ENCODE results near the gene ATXN1L. TPM values are rescaled to one million over a fixed set of nuclear protein-coding genes. Genes with fewer than 3 reads are reported as not detected.
"Not testable (repeated sequence)": the region's sequence is repeated elsewhere in the genome, so short reads cannot be mapped to it uniquely, and the experiment has no call there.

ATXN1L gene
- total RNA-seq, 1 experiment from 2014 or later, result 44.8 TPM

DNA sequence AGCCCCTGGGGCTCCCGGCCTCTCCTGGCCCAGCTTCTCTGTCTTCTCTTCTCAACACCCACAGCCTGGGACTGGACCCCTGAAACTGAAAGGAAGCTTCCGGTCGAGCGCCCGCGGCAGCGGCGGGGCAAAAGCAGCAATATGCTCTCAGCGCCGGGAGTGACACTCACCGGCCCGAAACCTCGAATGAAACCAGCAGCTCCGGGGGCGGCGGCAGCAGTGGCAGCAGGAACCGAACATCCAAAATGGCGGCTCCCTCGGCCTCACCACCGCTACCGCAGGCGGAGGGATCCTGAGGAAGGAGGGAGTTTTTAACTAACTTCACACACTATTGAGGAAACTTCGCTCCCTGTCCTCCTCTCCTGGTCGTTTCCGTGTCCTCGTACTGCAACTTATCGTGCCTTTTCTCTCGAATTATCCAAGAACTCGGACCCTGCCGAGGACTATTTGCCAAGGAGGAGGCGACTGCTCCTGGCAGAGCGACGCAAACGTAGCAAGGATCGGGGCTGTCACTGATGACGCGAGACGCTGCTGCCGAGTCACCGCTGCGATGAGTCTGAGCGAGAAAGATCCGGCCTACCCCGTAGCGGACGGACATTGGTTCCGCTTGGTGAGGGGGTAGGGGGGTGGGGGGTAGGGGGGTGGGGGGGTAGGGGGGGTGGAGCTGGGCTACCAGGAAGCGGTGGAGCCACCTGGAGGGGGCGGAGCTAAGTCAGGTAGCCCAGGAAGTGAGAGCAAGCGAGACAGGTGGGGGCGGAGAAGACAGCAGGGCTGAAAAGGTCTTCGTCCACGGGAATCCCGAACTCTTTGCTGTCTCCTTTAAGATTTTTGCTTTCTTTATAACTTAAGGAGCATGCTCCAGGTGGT, 37.0 kb upstream of the ATXN1L start, which contains the start of gene AP1G1:
TSS of gene AP1G1 (minus strand) at position 242 of the 867 bp plus-strand sequence. CDS start 19,355 bp downstream, outside the sequence.
- BruUV-seq (replicated peaks), result TSS peak; percentile 50
- peak within 1 kb of the TSS; percentile 83 for H3K4me3 ChIP-seq (ENCODE audit: low read depth, low read length)
- no peaks in the 10 kb centered on the region; the same call in 1 of the 2 replicates for H3K36me3 ChIP-seq (ENCODE audit: control insufficient read depth, insufficient read depth, low read length)
- intact Hi-C loops (cut with micrococcal nuclease; ENCODE audit: unreplicated experiment), result loop anchor here (1.0 to 10.0 kb wide), 4 partner anchors 37 to 156 kb away; partner anchors contain the start of gene IST1
- H3K4me1 ChIP-seq, result 0 out of 2 replicates have a peak, but pooled peaks cover 16% of the 10 kb centered on the region
- no peaks in the 10 kb centered on the region for H3K9me3 Mint-ChIP-seq (ENCODE audit: unreplicated experiment)
- no peaks in the 10 kb centered on the region for H3K27me3 Mint-ChIP-seq (ENCODE audit: insufficient read depth, unreplicated experiment)
- TF ChIP-seq CTCF (IDR thresholded peaks at IDR 0.05; ENCODE audit: insufficient read depth in 1 of 2, low read depth in 1 of 2, low read length in 1 of 2, severe bottlenecking in 1 of 2, unreplicated experiment in 1 of 2), result no peak
- POLR2A ChIA-PET, result interaction anchor here (0.6 to 1.6 kb wide), 12 partner anchors 14 to 285 kb away, joined by 3 to 9 read pairs (median 4); partner anchors contain the start of genes DHX38 and TXNL4B
- DNase-seq, result peak; percentile 97 to 99
- H3K36me3 Mint-ChIP-seq (ENCODE audit: insufficient read depth, unreplicated experiment), result peaks cover 36% of the 10 kb centered on the region
- H3K27ac Mint-ChIP-seq (ENCODE audit: unreplicated experiment), result peak within 1 kb of the TSS; percentile 97
- no peaks in the 10 kb centered on the region for H3K9me3 ChIP-seq
- no peaks in the 10 kb centered on the region for H3K27me3 ChIP-seq (replicated peaks; ENCODE audit: control insufficient read depth, insufficient read depth, low read length)
- H3K4me3 Mint-ChIP-seq (ENCODE audit: unreplicated experiment), result peak within 1 kb of the TSS; percentile 93
- H3K4me1 Mint-ChIP-seq (ENCODE audit: low read depth, unreplicated experiment), result no peaks in the 10 kb centered on the region
- CTCF ChIA-PET, result interaction anchor here (1.0 to 1.7 kb wide), 3 partner anchors 74 to 244 kb away, joined by 3 to 7 read pairs (median 4); no protein-coding TSS in a partner anchor

DNA sequence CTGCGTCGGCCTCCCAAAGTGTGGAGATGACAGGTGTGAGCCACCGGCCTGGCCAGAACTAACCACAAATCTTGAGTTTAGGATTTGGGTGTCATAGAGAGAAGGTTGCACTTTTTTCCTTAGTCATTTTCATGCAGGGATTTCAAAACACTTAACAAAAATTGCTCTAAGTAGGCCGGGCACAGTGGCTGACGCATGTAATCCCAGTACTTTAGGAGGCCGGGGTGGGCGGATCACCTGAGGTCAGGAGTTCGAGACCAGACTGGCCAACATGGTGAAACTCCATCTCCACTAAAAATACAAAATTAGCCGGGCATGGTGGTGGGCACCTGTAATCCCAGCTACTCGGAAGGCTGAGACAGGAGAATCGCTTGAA, 35.6 kb upstream of the ATXN1L start:
- H3K36me3 Mint-ChIP-seq (ENCODE audit: insufficient read depth, unreplicated experiment), result peaks cover 24% of the 10 kb centered on the region
- H3K9me3 ChIP-seq; H3K9me3 Mint-ChIP-seq (ENCODE audit: unreplicated experiment); POLR2A ChIA-PET; CTCF ChIA-PET; H3K4me3 ChIP-seq (ENCODE audit: low read depth, low read length); H3K27me3 ChIP-seq (replicated peaks; ENCODE audit: control insufficient read depth, insufficient read depth, low read length); H3K36me3 ChIP-seq (ENCODE audit: control insufficient read depth, insufficient read depth, low read length); intact Hi-C loops (cut with micrococcal nuclease; ENCODE audit: unreplicated experiment); BruUV-seq (replicated peaks); H3K4me1 Mint-ChIP-seq (ENCODE audit: low read depth, unreplicated experiment); H3K27me3 Mint-ChIP-seq (ENCODE audit: insufficient read depth, unreplicated experiment); DNase-seq: not testable (repeated sequence)
- 0 out of 2 replicates have a peak, but pooled peaks cover 16% of the 10 kb centered on the region for H3K4me1 ChIP-seq
- H3K4me3 Mint-ChIP-seq (ENCODE audit: unreplicated experiment), result peak overlapping the region; percentile 93
- H3K27ac Mint-ChIP-seq (ENCODE audit: unreplicated experiment), result peak overlapping the region; percentile 97

DNA sequence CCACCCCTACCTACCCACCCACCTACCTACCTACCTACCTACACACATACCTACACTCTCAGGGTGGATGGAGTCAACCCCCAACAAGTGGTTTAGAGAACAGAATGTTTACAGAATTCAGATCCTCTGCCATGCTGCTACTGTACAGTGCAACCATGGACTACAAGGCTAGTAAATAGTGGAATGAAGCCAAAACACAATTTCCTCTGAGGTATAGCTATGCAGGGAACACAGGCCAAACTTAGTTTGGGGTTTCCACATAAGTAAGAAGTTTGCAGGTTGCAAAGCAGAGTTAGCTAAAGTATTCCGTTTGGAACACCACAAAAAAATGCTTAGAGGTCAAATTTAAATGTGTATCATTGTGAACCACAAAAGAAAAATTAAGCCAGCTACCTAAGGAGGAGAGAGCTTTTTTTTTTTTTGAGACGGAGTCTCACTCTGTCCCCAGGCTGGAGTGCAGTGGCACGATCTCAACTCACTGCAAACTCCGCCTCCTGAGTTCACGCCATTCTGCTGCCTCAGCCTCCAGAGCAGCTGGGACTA, 34.4 kb upstream of the ATXN1L start:
- Histone ChIP-seq H3K4me3 (ENCODE audit: low read depth, low read length) (no peak overlapping the region), H3K4me1 (0 out of 2 replicates have a peak, but pooled peaks cover 16% of the 10 kb centered on the region), H3K27me3 (replicated peaks; ENCODE audit: control insufficient read depth, insufficient read depth, low read length) (no peaks in the 10 kb centered on the region), H3K36me3 (ENCODE audit: control insufficient read depth, insufficient read depth, low read length) (no peaks in the 10 kb centered on the region), H3K9me3 (no peaks in the 10 kb centered on the region)
- intact Hi-C loops (cut with micrococcal nuclease; ENCODE audit: unreplicated experiment), result no loop called here
- H3K36me3 Mint-ChIP-seq (ENCODE audit: insufficient read depth, unreplicated experiment), result peaks cover 20% of the 10 kb centered on the region
- DNase-seq, result no peak
- ChIA-PET CTCF (interaction anchor here (1.1 kb wide), 1 partner anchor 150 kb away, joined by 3 read pairs; no protein-coding TSS in a partner anchor), POLR2A (no interaction called here)
- H3K9me3 Mint-ChIP-seq (ENCODE audit: unreplicated experiment), result no peaks in the 10 kb centered on the region
- H3K4me3 Mint-ChIP-seq (ENCODE audit: unreplicated experiment), result no peak overlapping the region
- no peak for TF ChIP-seq CTCF (IDR thresholded peaks at IDR 0.05; ENCODE audit: insufficient read depth in 1 of 2, low read depth in 1 of 2, low read length in 1 of 2, severe bottlenecking in 1 of 2, unreplicated experiment in 1 of 2)
- H3K27me3 Mint-ChIP-seq (ENCODE audit: insufficient read depth, unreplicated experiment), result no peaks in the 10 kb centered on the region
- H3K27ac Mint-ChIP-seq (ENCODE audit: unreplicated experiment), result no peak overlapping the region
- no peaks in the 10 kb centered on the region for H3K4me1 Mint-ChIP-seq (ENCODE audit: low read depth, unreplicated experiment)
- BruUV-seq (replicated peaks), result no TSS peak

- H3K4me3 ChIP-seq (ENCODE audit: low read depth, low read length); H3K9me3 Mint-ChIP-seq (ENCODE audit: unreplicated experiment); H3K4me3 Mint-ChIP-seq (ENCODE audit: unreplicated experiment); CTCF ChIA-PET; DNase-seq; H3K9me3 ChIP-seq; H3K27me3 ChIP-seq (replicated peaks; ENCODE audit: control insufficient read depth, insufficient read depth, low read length); H3K27me3 Mint-ChIP-seq (ENCODE audit: insufficient read depth, unreplicated experiment); H3K4me1 Mint-ChIP-seq (ENCODE audit: low read depth, unreplicated experiment); POLR2A ChIA-PET; H3K36me3 ChIP-seq (ENCODE audit: control insufficient read depth, insufficient read depth, low read length); H3K36me3 Mint-ChIP-seq (ENCODE audit: insufficient read depth, unreplicated experiment); H3K4me1 ChIP-seq; intact Hi-C loops (cut with micrococcal nuclease; ENCODE audit: unreplicated experiment); BruUV-seq (replicated peaks); H3K27ac Mint-ChIP-seq (ENCODE audit: unreplicated experiment): not testable (repeated sequence)
These were observed 28.6 kb upstream of the ATXN1L start for GRCh38 chr16:71817155-71817500.

All from Caco-2 (cell line).